Stimulated activated memory B cell treated with anti-CD40 and anti-IgM and Interleukin-4, amounts not matched to agents 10 μg/mL and 1 μg/mL and 100 μg/mL, for 72 hours (primary cell): ENCODE measurements around the gene TENT4B.
"Not testable (repeated sequence)": the region's sequence is repeated elsewhere in the genome, so short reads cannot be mapped to it uniquely, and the experiment has no call there.

Experiments
- ATAC-seq: fragments of 150-1000 bp; cut with Tn5 transposase; 2 replicates; pipeline ENCODE4 v1.10.0; 2021
- H3K27ac Mint-ChIP-seq: one replicate; pipeline ENCODE4 v1.8.0; 2022; ENCODE audit warnings: mild to moderate bottlenecking, mixed read lengths
- H3K27me3 Mint-ChIP-seq: one replicate; pipeline ENCODE4 v1.8.0; 2022; ENCODE audit warnings: mixed read lengths
- H3K36me3 Mint-ChIP-seq: one replicate; pipeline ENCODE4 v1.8.0; 2022; ENCODE audit warnings: mixed read lengths
- H3K4me1 Mint-ChIP-seq: one replicate; pipeline ENCODE4 v1.8.0; 2022; ENCODE audit warnings: mixed read lengths
- H3K4me3 Mint-ChIP-seq: one replicate; pipeline ENCODE4 v1.8.0; 2022; ENCODE audit warnings: mild to moderate bottlenecking, moderate library complexity, mixed read lengths
- H3K9me3 Mint-ChIP-seq: one replicate; pipeline ENCODE4 v1.8.0; 2022; ENCODE audit warnings: mixed read lengths

TENT4B gene

GRCh38 chr16:50152807-50153595 is at the start of gene TENT4B:
Gene TENT4B, plus strand, starts transcription at chr16:50153306. Its CDS starts 316 bp downstream, at chr16:50153622.
- H3K27me3 Mint-ChIP-seq: no peaks in the 10 kb centered on the region

GRCh38 chr16:50103764-50104163 is 49.3 kb upstream of the TENT4B start:
- H3K27ac Mint-ChIP-seq: no peak overlapping the region
- H3K4me3 Mint-ChIP-seq: no peak overlapping the region
- no peaks in the 10 kb centered on the region for H3K27me3 Mint-ChIP-seq
- no peaks in the 10 kb centered on the region for H3K9me3 Mint-ChIP-seq
- no peaks in the 10 kb centered on the region for H3K4me1 Mint-ChIP-seq
- ATAC-seq: no peak
- H3K36me3 Mint-ChIP-seq: peaks cover 48% of the 10 kb centered on the region

More at GRCh38 chr16:50152807-50153595, at the start of gene TENT4B:
- no peaks in the 10 kb centered on the region for H3K9me3 Mint-ChIP-seq
- peak within 1 kb of the TSS; percentile 84 for H3K4me3 Mint-ChIP-seq
- no peaks in the 10 kb centered on the region for H3K36me3 Mint-ChIP-seq
- peak; percentile 92 for ATAC-seq
- H3K4me1 Mint-ChIP-seq: peaks cover 38% of the 10 kb centered on the region
- H3K27ac Mint-ChIP-seq: peak within 1 kb of the TSS; percentile 98

- Mint-ChIP-seq H3K36me3 (no peaks in the 10 kb centered on the region), H3K4me3 (no peak overlapping the region)
- ATAC-seq: no peak
These were observed 38.6 kb upstream of the TENT4B start for GRCh38 chr16:50114357-50115129.

GRCh38 chr16:50120711-50121110 is 32.4 kb upstream of the TENT4B start:
- no peaks in the 10 kb centered on the region for H3K36me3 Mint-ChIP-seq
- H3K27ac Mint-ChIP-seq: no peak overlapping the region
- H3K9me3 Mint-ChIP-seq: no peaks in the 10 kb centered on the region
- peaks cover 29% of the 10 kb centered on the region for H3K4me1 Mint-ChIP-seq
- peaks cover 36% of the 10 kb centered on the region for H3K27me3 Mint-ChIP-seq
- no peak for ATAC-seq
- H3K4me3 Mint-ChIP-seq: no peak overlapping the region

More at GRCh38 chr16:50114357-50115129, 38.6 kb upstream of the TENT4B start:
- Mint-ChIP-seq H3K9me3 (no peaks in the 10 kb centered on the region), H3K27ac (no peak overlapping the region), H3K4me1 (peaks cover 4% of the 10 kb centered on the region), H3K27me3 (peaks cover 21% of the 10 kb centered on the region)

GRCh38 chr16:50121278-50121677 is 31.8 kb upstream of the TENT4B start:
- Mint-ChIP-seq H3K4me3 (no peak overlapping the region), H3K36me3 (no peaks in the 10 kb centered on the region), H3K27me3 (peaks cover 36% of the 10 kb centered on the region), H3K27ac (peak overlapping the region; percentile 46), H3K4me1 (peaks cover 33% of the 10 kb centered on the region), H3K9me3 (no peaks in the 10 kb centered on the region)
- ATAC-seq: peak; percentile 65

- peak; percentile 63 for ATAC-seq
- peaks cover 30% of the 10 kb centered on the region for H3K27me3 Mint-ChIP-seq
- peaks cover 34% of the 10 kb centered on the region for H3K4me1 Mint-ChIP-seq
- H3K4me3 Mint-ChIP-seq: no peak overlapping the region
- peak overlapping the region; percentile 46 for H3K27ac Mint-ChIP-seq
- H3K9me3 Mint-ChIP-seq: no peaks in the 10 kb centered on the region
- H3K36me3 Mint-ChIP-seq: no peaks in the 10 kb centered on the region
These were observed 31.2 kb upstream of the TENT4B start for GRCh38 chr16:50121721-50122445.

GRCh38 chr16:50123417-50123816 is 29.7 kb upstream of the TENT4B start:
- Mint-ChIP-seq H3K27ac (no peak overlapping the region), H3K27me3 (peaks cover 24% of the 10 kb centered on the region), H3K36me3 (no peaks in the 10 kb centered on the region), H3K9me3 (no peaks in the 10 kb centered on the region), H3K4me1 (peaks cover 34% of the 10 kb centered on the region), H3K4me3 (no peak overlapping the region)
- ATAC-seq: no peak

GRCh38 chr16:50124769-50125168 is 28.3 kb upstream of the TENT4B start:
- peaks cover 13% of the 10 kb centered on the region for H3K27me3 Mint-ChIP-seq

GRCh38 chr16:50126183-50126582 is 26.9 kb upstream of the TENT4B start:
- Mint-ChIP-seq H3K36me3 (no peaks in the 10 kb centered on the region), H3K27ac (peak overlapping the region; percentile 53), H3K9me3 (no peaks in the 10 kb centered on the region), H3K4me1 (peaks cover 27% of the 10 kb centered on the region), H3K4me3 (no peak overlapping the region), H3K27me3 (peaks cover 13% of the 10 kb centered on the region)
- ATAC-seq: peak; percentile 61

More at GRCh38 chr16:50124769-50125168, 28.3 kb upstream of the TENT4B start:
- Mint-ChIP-seq H3K4me1 (peaks cover 30% of the 10 kb centered on the region), H3K4me3 (no peak overlapping the region), H3K27ac (no peak overlapping the region), H3K36me3 (no peaks in the 10 kb centered on the region), H3K9me3 (no peaks in the 10 kb centered on the region)
- ATAC-seq: no peak

GRCh38 chr16:50132571-50132970 is 20.5 kb upstream of the TENT4B start:
- H3K4me1 Mint-ChIP-seq, H3K9me3 Mint-ChIP-seq, H3K27me3 Mint-ChIP-seq, H3K36me3 Mint-ChIP-seq, H3K27ac Mint-ChIP-seq, ATAC-seq, H3K4me3 Mint-ChIP-seq: not testable (repeated sequence)

- Mint-ChIP-seq H3K27ac (no peak overlapping the region), H3K27me3 (no peaks in the 10 kb centered on the region), H3K4me1 (no peaks in the 10 kb centered on the region), H3K36me3 (no peaks in the 10 kb centered on the region), H3K9me3 (no peaks in the 10 kb centered on the region), H3K4me3 (no peak overlapping the region)
- no peak for ATAC-seq
These were observed 19.9 kb upstream of the TENT4B start for GRCh38 chr16:50133214-50133613.

GRCh38 chr16:50136399-50136798 is 16.7 kb upstream of the TENT4B start:
- Mint-ChIP-seq H3K27ac (no peak overlapping the region), H3K4me3 (no peak overlapping the region), H3K27me3 (no peaks in the 10 kb centered on the region), H3K9me3 (no peaks in the 10 kb centered on the region), H3K4me1 (no peaks in the 10 kb centered on the region), H3K36me3 (no peaks in the 10 kb centered on the region)
- ATAC-seq: no peak

GRCh38 chr16:50137268-50137667 is 15.8 kb upstream of the TENT4B start:
- Mint-ChIP-seq H3K27ac (no peak overlapping the region), H3K4me1 (no peaks in the 10 kb centered on the region), H3K9me3 (no peaks in the 10 kb centered on the region), H3K27me3 (no peaks in the 10 kb centered on the region), H3K4me3 (no peak overlapping the region), H3K36me3 (no peaks in the 10 kb centered on the region)
- no peak for ATAC-seq

- Mint-ChIP-seq H3K4me1 (no peaks in the 10 kb centered on the region), H3K9me3 (no peaks in the 10 kb centered on the region), H3K4me3 (no peak overlapping the region), H3K27ac (no peak overlapping the region), H3K27me3 (no peaks in the 10 kb centered on the region), H3K36me3 (no peaks in the 10 kb centered on the region)
- ATAC-seq: no peak
These were observed 13.5 kb upstream of the TENT4B start for GRCh38 chr16:50139580-50139979.

- Mint-ChIP-seq H3K27ac (no peak overlapping the region), H3K4me1 (no peaks in the 10 kb centered on the region), H3K9me3 (no peaks in the 10 kb centered on the region), H3K4me3 (no peak overlapping the region), H3K36me3 (no peaks in the 10 kb centered on the region), H3K27me3 (no peaks in the 10 kb centered on the region)
- no peak for ATAC-seq
These were observed 8.9 kb upstream of the TENT4B start for GRCh38 chr16:50144211-50144610.
